NCI-H2107 treated with DMSO at 0.1 percent for 48 hours (cell line): ENCODE measurements around the gene PXMP4.
A peak's percentile ranks its signal among the peaks of the same experiment; 100 is the strongest.
"Not testable (repeated sequence)": the region's sequence is repeated elsewhere in the genome, so short reads cannot be mapped to it uniquely, and the experiment has no call there.

Source experiments
- DNase-seq: peaks from one replicate; lab custom pipeline; 2025; ENCODE audit not compliant: unreplicated experiment; lab: John Stamatoyannopoulos, UW

PXMP4 gene

GRCh38 chr20:33719989-33720709, at the start of gene PXMP4:
Gene PXMP4, minus strand, starts transcription at chr20:33720310. Its CDS starts 103 bp downstream, at chr20:33720207.
- DNase-seq = peak; percentile 84

GRCh38 chr20:33769043-33769442, 48.9 kb upstream of the PXMP4 start:
- no peak for DNase-seq

- no peak for DNase-seq
These were observed 47.6 kb upstream of the PXMP4 start for GRCh38 chr20:33767777-33768138.

GRCh38 chr20:33766686-33767085, 46.6 kb upstream of the PXMP4 start:
- no peak for DNase-seq

- no peak for DNase-seq
These were observed 45.5 kb upstream of the PXMP4 start for GRCh38 chr20:33765592-33765991.

GRCh38 chr20:33765099-33765498, 45.0 kb upstream of the PXMP4 start:
- DNase-seq = no peak

- no peak for DNase-seq
These were observed 41.7 kb upstream of the PXMP4 start for GRCh38 chr20:33761698-33762250.

- DNase-seq = no peak
These were observed 37.3 kb upstream of the PXMP4 start for GRCh38 chr20:33757458-33757857.

GRCh38 chr20:33757046-33757445, 36.9 kb upstream of the PXMP4 start:
- DNase-seq = no peak

GRCh38 chr20:33755936-33756490, 35.9 kb upstream of the PXMP4 start:
- not testable (repeated sequence) for DNase-seq

GRCh38 chr20:33753763-33754162, 33.7 kb upstream of the PXMP4 start:
- DNase-seq = no peak

- no peak for DNase-seq
These were observed 33.0 kb upstream of the PXMP4 start for GRCh38 chr20:33753143-33753542.

GRCh38 chr20:33751775-33752174, 31.7 kb upstream of the PXMP4 start:
- DNase-seq = no peak

GRCh38 chr20:33746325-33746998, 26.4 kb upstream of the PXMP4 start:
- no peak for DNase-seq

GRCh38 chr20:33744773-33745385, 24.8 kb upstream of the PXMP4 start:
- no peak for DNase-seq

- no peak for DNase-seq
These were observed 24.1 kb upstream of the PXMP4 start for GRCh38 chr20:33744181-33744580.

GRCh38 chr20:33740189-33740588, 20.1 kb upstream of the PXMP4 start:
- no peak for DNase-seq

GRCh38 chr20:33739493-33739892, 19.4 kb upstream of the PXMP4 start:
- DNase-seq = no peak

- no peak for DNase-seq
These were observed 16.9 kb upstream of the PXMP4 start for GRCh38 chr20:33736962-33737361.

GRCh38 chr20:33733654-33734576, 13.8 kb upstream of the PXMP4 start:
- no peak for DNase-seq
